ENCODE results near the gene PLPP1.

PLPP1 gene

DNA sequence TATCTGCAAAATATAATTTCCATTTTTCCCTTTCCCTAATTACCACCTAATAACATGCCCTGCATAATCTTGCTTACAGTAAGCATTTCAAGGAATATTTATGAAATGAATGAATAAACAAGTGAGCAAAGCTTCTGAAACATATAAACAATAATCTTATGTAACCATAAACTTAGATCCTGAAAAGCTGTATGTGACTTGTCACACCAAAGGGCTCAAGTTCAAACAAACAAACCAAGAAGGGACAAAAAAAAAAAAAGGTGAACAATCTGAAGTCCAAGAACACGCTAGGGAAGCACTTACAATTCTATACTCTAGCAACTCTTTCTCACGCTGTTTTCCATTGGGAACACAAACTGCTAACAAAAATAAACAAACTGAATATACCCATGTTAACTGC, 36.3 kb downstream of the PLPP1 start:
- DNase-seq = no peak

DNA sequence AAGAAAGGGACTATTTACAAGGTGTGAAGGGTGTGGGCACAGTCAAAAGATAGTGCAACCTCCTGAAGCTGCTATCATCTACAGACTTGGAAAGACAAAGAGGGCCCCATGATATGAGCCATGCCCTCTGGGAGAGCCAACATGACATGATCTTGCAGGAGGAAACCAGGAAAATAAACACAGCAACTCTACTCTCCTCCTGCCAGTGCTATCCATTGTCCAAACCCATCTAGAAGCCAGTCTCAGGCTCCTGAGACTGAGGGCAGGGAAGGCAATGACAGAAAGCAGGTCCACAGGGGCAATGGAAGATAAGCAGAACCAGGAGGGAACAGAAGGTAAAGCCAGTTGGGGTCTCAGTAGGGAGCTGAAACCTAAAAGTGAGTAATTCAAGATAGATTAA, 37.1 kb downstream of the PLPP1 start:
- no peak for DNase-seq

GRCh38 chr5:55495216-55495615, 39.5 kb downstream of the PLPP1 start:
- DNase-seq = no peak

GRCh38 chr5:55492449-55492848, 42.3 kb downstream of the PLPP1 start:
- no peak for DNase-seq

- no peak for DNase-seq
These were observed 49.7 kb downstream of the PLPP1 start for GRCh38 chr5:55485073-55485472.

GRCh38 chr5:55484531-55484930, 50.2 kb downstream of the PLPP1 start:
- DNase-seq = no peak

GRCh38 chr5:55483885-55484284, 50.9 kb downstream of the PLPP1 start:
- no peak for DNase-seq

DNA sequence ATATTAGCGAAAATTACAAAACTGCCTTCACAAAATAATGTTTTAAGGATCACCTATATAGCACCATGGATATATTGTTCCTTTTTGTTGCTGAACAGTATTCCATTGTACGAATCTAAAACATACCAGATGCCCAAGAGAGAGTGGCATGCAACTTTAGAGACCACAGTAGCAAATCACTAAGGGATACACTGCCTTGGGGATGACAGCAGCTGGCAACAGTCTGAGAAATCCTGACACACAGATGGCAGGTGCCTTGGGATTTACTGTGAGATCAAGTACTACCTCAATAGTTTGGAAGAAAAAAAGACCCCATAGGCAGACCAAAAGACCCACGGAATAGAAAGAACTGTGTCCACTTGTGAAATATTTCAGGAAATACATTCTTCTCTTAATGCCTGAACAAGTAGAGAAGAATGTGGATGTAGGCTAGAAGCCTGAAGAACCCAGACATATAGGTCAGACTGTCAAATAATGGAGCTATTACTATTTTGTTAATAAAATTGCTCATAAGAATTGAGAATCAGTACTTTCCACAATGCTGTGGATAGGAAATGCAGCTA, 53.4 kb downstream of the PLPP1 start:
- no peak for DNase-seq

DNA sequence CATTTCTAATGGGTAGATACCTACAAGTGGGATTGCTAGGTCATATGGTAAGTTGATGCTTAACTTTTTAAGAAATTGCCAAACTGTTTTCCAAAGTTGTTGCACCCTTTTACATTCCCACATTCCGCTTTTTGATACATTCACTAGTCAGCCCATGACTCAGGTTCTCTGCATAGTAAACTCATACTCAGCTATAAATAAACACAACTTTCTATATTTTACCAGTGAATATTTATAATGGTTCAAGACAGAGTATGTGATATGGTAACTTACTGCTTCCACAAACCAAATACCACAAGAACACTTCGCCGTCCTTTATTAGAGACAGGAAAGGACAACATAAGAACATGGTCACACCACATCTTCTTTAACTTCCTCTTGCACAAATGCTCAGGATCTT, 54.0 kb downstream of the PLPP1 start:
- DNase-seq = no peak

- no peak for DNase-seq
These were observed 62.1 kb downstream of the PLPP1 start for GRCh38 chr5:55472642-55473041.

GRCh38 chr5:55471468-55471867, 63.3 kb downstream of the PLPP1 start:
- DNase-seq = no peak

DNA sequence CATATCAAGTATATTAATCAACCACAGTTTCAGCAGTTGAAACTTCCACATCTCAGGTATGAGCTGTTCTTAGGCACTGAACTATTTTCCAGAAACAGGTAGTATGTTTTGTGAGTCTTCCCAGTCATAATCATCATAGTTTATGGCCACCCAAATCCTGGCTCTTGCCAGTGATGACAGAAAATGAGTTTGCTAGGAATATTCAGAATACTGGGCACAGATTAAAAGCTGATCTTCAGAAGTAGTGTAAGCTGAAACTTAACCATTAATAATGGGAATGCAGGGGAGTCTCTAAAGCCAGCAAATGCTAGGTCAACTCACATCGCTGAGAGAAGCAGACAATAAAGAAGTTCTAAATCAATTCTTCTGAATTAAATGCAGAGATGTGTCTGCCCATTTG, 64.5 kb downstream of the PLPP1 start:
- no peak for DNase-seq

DNA sequence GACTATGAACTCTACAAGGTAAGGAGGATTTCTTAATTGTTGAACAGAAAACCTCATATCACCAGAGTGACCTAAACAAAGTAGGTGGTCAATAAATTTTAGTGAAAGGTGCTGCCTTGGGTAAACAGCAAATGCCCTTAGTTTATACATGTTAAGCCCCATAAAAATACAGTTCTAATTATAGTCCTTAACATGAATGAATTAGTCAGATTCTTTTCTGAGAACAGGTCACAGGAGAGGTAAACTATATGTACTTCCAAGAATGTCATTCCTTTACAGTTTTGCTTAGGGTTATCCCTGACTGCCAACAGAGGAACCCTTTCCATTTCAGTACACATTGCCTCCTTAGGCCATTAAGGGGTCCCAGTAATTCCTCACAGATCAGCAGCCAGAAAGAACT, 64.9 kb downstream of the PLPP1 start:
- DNase-seq = no peak

DNA sequence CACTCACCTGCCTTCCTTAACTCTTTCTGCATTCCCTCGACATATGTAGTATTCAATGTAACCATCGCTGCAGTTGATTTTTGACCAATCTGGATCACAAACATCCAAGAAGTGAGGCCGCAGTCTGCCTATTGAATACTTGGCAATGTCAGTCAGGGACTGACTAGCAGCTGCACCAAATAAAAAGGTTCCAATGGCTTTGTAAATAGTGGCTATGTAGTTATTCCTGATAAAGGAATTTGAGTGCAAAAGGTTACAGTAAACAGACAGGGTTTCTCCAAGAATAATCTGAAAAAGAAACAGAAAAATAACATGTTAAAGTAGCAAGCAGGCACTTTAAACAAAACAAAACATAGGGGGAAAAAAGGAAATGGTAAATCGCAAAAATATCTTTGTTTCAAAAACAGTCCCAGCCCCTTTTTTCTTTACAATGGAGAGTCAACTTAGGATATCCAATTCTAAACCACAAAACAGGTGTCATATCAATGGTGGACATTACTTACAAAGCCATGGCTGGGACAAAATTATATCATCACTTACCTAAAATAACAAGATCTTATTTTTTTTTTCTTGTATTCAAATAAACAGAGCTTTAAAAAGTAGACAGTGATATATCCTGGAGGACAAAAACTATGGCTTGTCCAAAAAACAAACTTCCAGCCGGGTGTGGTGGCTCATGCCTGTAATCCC, 66.8 kb downstream of the PLPP1 start:
- no peak for DNase-seq

DNA sequence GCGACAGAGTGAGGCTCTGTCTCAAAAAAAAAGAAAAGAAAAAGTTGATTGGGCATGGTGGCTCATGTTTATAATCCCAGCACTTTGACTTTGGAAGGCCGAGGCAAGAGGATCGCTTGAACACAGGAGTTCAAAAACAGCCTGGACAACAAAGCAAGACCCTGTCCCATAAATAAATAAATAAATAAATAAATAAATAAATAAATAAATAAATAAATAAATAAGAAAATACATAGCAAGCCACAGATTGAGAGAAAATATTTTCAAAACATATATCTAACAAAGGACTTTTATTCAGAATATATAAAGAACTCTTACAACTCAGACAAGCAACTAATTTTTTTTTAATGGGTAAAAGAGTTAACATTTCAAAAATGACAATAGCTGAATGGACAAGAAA, 71.2 kb downstream of the PLPP1 start:
- DNase-seq = no peak

DNA sequence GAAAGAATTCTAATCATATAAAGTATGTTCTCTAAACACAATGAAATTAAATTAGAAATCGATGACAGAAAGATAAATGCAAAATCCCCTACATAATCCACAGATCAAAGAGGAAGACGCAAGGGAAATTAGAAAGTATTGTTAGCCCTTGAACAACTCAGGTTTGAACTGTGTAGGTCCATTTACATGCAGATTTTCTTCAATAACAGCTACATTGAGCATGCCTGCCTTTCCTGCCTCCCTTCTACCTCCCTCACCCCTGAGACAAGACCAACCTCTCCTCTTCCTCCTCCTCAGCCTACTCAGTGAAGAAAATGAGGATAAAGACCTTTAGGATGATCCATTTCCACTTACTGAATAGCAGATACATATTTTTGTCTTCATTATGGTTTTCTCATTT, 75.2 kb downstream of the PLPP1 start:
- DNase-seq = no peak

DNA sequence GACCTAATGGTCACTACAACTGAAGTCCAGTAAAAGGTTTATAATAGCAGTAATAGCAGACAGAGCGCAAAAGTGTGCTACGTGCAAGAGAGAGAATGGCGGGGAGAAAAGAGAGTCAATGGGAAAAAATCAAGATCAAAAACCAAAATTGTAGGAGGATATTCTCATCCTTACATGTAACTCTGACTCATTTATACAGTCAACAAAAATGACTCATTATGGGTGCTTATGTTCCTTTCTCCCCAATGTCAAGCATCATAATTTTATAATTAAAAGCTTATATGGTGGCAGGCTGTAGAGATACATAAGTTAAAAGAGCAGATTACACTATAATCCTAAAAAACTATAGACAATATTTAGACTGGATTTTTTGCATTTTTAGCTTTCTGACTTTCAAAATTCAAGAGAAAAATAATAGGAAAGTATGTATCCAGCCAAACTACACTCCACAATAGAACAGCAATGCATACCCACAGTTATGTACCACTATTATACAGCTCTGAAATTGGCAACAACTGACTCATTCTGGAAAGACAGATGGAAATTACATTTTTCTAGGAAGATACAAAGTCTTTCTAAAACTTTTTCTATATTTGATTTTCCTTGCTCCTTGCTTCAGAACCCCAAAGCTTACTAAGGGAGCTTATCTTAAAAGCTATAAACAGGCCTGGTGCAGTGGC, 78.4 kb downstream of the PLPP1 start:
- no peak for DNase-seq

DNA sequence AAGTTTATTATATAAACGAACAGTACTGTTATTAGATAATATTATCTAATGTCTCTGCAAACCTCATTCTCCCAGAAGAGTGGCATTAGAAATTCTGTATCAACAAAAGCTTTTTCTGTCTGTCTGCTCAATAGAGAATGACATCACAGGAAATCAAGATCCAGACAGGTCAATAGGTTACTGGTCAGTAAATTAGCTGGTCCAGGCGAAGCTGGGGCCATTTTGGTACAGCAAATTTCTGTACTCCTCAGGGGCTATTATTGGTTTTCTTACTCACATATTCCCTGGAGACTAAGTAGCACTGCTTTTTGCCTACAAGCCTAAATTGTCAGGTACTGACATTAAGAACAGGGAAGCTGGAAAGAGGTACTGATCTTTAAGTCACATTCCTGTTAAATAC, 80.5 kb downstream of the PLPP1 start:
- no peak for DNase-seq

DNA sequence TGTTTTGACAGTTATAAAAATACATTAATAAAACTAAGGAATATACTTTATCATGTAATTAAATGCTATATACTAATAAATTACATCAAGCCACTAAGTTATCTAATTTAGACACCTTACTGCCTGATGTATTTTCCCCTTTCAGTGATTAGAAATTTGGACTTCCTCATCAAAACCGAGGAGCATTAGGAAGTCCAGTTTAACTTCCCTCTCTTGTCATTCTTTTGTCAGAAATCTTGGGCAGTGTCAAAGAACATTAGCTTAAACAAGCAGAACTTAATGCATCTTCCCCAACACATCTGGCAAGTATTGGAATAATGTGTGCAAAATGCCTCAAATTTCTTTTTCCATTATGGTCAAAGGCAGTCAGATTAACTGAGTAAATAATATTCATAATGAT, 81.6 kb downstream of the PLPP1 start:
- DNase-seq = no peak

GRCh38 chr5:55451976-55452375, 82.8 kb downstream of the PLPP1 start:
- DNase-seq = no peak

DNA sequence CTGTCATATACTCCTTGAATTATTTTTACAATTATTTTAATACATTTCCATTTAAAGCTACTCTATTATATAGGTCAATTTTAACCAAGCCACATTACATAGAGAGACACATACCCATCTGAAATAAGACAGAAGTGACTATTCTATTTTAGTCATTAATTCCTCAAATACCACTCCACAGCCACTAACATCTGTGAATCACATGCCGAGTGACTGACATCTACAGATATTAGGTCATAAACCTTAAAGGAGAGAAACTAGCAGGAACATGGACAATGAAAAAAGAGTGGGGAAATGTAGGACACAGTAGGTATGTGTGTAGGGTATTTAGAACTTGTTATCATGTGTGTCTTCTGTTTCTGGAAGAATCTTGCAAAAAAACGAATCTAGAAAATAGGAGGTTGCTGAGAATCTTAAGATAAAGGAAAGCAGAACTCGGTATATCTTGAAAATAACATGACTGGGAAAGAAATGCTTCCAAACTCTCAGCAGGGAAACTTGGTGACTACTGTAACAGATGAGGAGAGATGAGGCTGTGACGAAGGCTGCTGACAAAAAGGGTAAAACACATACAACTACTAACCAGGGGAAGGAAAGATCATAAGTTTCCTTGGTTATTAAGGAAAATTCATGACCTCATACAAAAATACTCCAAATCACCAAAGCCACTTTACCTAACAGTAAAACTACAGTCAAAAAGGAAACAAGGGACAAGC, 84.6 kb downstream of the PLPP1 start:
- no peak for DNase-seq

- DNase-seq = no peak
These were observed 88.0 kb downstream of the PLPP1 start for GRCh38 chr5:55446640-55447351.

DNA sequence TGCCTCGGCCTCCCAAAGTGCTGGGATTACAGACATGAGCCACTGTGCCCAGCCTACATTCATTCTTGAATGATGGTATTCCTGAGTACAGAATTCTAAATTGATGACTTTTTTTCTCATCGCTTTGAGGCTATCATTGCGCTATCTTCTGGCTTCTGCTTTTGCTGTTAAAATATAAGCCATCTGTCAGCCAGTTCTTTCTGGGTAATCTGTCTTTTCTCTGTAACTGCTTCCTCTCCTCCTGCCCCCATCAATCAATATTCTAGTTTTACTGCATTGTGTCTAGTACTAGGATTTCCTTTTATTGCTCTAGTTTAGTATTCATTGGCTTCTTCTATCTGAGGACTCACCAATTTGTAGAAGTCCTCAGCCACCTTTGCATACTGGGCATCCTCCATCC, 89.0 kb downstream of the PLPP1 start:
- no peak for DNase-seq
